ENCODE results near the gene LPP. TPM values are rescaled to one million over a fixed set of nuclear protein-coding genes. Genes with fewer than 3 reads are reported as not detected.

The LPP gene
- total RNA-seq, 1 donor from 2014 or later: 1,791 TPM

DNA sequence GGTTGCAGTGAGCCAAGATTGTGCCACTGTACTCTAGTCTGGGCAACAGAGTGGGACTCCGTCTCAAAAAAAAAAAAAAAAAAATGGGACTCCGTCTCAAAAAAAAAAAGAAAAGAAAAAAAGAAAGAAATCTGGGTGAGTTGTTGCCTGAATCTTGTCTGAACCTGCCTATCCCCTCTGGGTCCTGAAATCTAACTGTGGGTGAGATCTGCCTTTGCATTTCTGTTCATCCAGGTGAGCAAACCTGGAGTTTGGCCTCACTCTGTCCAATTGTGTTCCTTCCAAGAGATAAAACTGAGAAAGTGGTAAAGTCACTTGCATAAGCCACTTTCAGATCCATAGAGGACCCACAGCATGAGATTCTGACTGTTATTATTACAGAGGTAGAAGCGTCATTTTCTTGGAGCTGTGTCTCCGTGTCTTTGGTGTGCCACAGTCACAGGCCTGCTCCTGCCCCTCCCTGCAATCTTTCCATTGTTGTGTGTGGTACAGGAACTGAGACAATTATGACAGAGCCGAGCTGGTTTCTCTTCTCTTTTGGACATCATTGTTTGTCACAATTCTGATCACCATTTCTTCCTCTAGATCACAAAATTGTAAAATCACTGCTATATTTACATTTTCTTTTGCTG is 235.9 kb downstream of the LPP start:
- no peaks in the 10 kb centered on the region for H3K36me3 ChIP-seq
- H3K4me1 ChIP-seq: peaks cover 2 to 52% of the 10 kb centered on the region in 2 donors
- no peaks in the 10 kb centered on the region for H3K27me3 ChIP-seq
- H3K9me3 ChIP-seq: no peaks in the 10 kb centered on the region
- H3K4me3 ChIP-seq: no peak overlapping the region
- TF ChIP-seq, protein P1, sequence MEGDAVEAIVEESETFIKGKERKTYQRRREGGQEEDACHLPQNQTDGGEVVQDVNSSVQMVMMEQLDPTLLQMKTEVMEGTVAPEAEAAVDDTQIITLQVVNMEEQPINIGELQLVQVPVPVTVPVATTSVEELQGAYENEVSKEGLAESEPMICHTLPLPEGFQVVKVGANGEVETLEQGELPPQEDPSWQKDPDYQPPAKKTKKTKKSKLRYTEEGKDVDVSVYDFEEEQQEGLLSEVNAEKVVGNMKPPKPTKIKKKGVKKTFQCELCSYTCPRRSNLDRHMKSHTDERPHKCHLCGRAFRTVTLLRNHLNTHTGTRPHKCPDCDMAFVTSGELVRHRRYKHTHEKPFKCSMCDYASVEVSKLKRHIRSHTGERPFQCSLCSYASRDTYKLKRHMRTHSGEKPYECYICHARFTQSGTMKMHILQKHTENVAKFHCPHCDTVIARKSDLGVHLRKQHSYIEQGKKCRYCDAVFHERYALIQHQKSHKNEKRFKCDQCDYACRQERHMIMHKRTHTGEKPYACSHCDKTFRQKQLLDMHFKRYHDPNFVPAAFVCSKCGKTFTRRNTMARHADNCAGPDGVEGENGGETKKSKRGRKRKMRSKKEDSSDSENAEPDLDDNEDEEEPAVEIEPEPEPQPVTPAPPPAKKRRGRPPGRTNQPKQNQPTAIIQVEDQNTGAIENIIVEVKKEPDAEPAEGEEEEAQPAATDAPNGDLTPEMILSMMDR (IDR thresholded peaks at IDR 0.05): no peak
- peak; percentile 31 to 74 for DNase-seq (ENCODE audit: low spot score in 2 of 2)
- intact Hi-C loops (cut with DNase I): no loop called here
- peak overlapping the region; percentile 46 to 65 for H3K27ac ChIP-seq

GRCh38 chr3:188390343-188390718 is 236.4 kb downstream of the LPP start:
- H3K9me3 ChIP-seq: no peaks in the 10 kb centered on the region
- no peaks in the 10 kb centered on the region for H3K27me3 ChIP-seq
- H3K4me1 ChIP-seq: peaks cover 2 to 54% of the 10 kb centered on the region in 2 donors
- H3K27ac ChIP-seq: peak overlapping the region; percentile 46 to 65
- TF ChIP-seq, protein P1 (IDR thresholded peaks at IDR 0.05): no peak
- intact Hi-C loops (cut with DNase I): no loop called here
- peak overlapping the region in 1 of 2 donors; percentile 5 for H3K4me3 ChIP-seq
- H3K36me3 ChIP-seq: no peaks in the 10 kb centered on the region
- DNase-seq (ENCODE audit: low spot score in 2 of 2): no peak

DNA sequence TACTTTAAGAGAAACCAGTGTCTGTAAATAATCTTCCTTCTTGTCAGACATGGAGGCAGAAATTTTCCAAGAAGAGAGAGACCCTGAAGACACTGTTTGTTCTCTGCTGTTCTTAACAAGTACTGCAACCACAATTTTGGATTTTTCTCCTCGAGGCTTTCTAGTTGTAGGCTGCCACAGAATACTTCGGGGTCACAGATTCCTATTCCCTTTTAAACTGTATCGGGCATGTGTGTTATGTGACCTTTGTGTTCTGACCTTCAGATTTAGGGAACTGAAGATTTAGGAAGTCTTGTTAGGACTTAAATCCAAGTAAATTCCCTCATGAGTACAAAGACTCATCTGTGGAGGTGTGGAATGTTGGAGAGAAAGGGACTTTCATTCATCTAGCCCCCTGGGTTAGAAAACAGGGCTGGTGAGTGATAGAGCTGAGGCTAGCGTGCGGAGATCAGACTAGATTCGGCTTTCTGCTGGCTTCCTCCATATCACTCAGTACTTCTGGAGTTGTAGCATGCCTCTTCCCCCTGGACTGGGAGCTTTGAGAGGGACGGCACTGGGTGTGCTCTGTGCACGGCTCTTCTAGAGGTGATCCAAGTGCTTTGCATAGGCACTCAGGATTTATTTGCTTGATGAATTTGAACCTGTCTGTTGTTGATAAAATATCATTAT is 237.0 kb downstream of the LPP start:
- H3K27ac ChIP-seq: peak overlapping the region; percentile 46 to 65
- no peak for DNase-seq (ENCODE audit: low spot score in 2 of 2)
- peaks cover 2 to 51% of the 10 kb centered on the region in 2 donors for H3K4me1 ChIP-seq
- H3K36me3 ChIP-seq: no peaks in the 10 kb centered on the region
- H3K27me3 ChIP-seq: no peaks in the 10 kb centered on the region
- TF ChIP-seq, protein P1 (IDR thresholded peaks at IDR 0.05): no peak
- no peaks in the 10 kb centered on the region for H3K9me3 ChIP-seq
- intact Hi-C loops (cut with DNase I): no loop called here
- peak overlapping the region in 1 of 2 donors; percentile 5 for H3K4me3 ChIP-seq

DNA sequence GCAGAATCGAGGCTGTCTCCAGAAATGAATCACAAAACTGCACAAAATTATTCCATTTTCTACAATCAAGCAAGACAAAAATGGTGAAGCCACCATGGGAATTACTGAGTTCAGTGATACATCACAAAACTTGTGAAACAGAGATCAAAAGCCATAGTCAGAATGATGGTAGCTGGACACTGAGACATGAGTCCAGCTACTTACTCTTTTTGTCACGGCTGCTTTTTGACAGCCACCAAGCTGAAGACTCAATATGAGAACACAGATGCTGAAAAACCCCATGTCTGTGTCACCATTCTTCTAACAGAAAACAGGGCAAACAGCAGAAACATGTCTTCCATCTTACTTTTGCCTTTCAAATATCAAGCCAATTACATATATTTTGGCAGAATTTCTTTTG is 237.6 kb downstream of the LPP start:
- intact Hi-C loops (cut with DNase I): no loop called here
- DNase-seq (ENCODE audit: low spot score in 2 of 2): no peak
- TF ChIP-seq, protein P1 (IDR thresholded peaks at IDR 0.05): no peak

DNA sequence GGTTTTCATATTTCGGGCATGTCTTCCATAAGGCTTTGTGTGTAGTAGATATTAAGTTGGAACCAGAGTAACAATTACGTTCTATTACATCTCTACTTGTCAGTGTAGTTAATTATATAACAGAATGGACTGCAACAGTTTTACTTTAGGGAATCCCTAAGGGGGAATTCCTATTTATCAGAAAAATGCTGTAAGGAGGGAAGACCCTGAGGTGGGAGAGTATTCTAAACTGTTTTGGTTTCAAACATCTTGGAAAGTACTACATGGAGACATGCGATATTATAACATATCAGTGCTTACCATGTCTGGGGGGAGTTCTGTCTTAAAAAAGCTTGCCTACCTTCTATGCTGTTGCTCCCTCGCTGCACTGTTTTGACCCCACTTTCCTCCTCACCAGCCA is 238.1 kb downstream of the LPP start:
- H3K27me3 ChIP-seq: no peaks in the 10 kb centered on the region
- DNase-seq (ENCODE audit: low spot score in 2 of 2): no peak
- H3K4me3 ChIP-seq: no peak overlapping the region
- H3K27ac ChIP-seq: no peak overlapping the region
- TF ChIP-seq, protein P1 (IDR thresholded peaks at IDR 0.05): no peak
- intact Hi-C loops (cut with DNase I): no loop called here
- peaks cover 0 to 48% of the 10 kb centered on the region in 2 donors for H3K4me1 ChIP-seq
- no peaks in the 10 kb centered on the region for H3K9me3 ChIP-seq
- no peaks in the 10 kb centered on the region for H3K36me3 ChIP-seq

More for the DNA sequence above, 237.6 kb downstream of the LPP start:
- H3K27ac ChIP-seq: no peak overlapping the region
- no peaks in the 10 kb centered on the region for H3K27me3 ChIP-seq
- peaks cover 0 to 48% of the 10 kb centered on the region in 2 donors for H3K4me1 ChIP-seq
- H3K4me3 ChIP-seq: no peak overlapping the region
- H3K36me3 ChIP-seq: no peaks in the 10 kb centered on the region
- no peaks in the 10 kb centered on the region for H3K9me3 ChIP-seq
